NCI-H1417 treated with DMSO at 0.1 percent for 48 hours (cell line): ENCODE measurements around the gene GH1.
"Not testable (repeated sequence)": the region's sequence is repeated elsewhere in the genome, so short reads cannot be mapped to it uniquely, and the experiment has no call there.

Source experiments
- DNase-seq: peaks from one replicate; lab custom pipeline; 2025; lab: John Stamatoyannopoulos, UW

The GH1 gene

GRCh38 chr17:63926164-63926563 lies 7.5 kb upstream of the GH1 start:
- no peak for DNase-seq

- no peak for DNase-seq
These were observed 7.0 kb upstream of the GH1 start for GRCh38 chr17:63925615-63926014.

GRCh38 chr17:63922402-63922801 lies 3.8 kb upstream of the GH1 start:
- DNase-seq, result not testable (repeated sequence)

GRCh38 chr17:63920779-63921178 lies 2.1 kb upstream of the GH1 start:
- not testable (repeated sequence) for DNase-seq

- DNase-seq, result not testable (repeated sequence)
These were observed 1.4 kb upstream of the GH1 start for GRCh38 chr17:63920050-63920449.

GRCh38 chr17:63919311-63919723 lies 678 bp upstream of the GH1 start:
- no peak for DNase-seq

GRCh38 chr17:63918305-63918704 lies 334 bp downstream of the GH1 start:
- DNase-seq, result no peak

- DNase-seq, result no peak
These were observed 993 bp downstream of the GH1 start for GRCh38 chr17:63917646-63918045.

GRCh38 chr17:63917206-63917605 lies 1.4 kb downstream of the GH1 start:
- DNase-seq, result not testable (repeated sequence)

GRCh38 chr17:63916566-63917185 lies 2.0 kb downstream of the GH1 start:
- no peak for DNase-seq

- not testable (repeated sequence) for DNase-seq
These were observed 2.9 kb downstream of the GH1 start for GRCh38 chr17:63915753-63916152.

- no peak for DNase-seq
These were observed 4.2 kb downstream of the GH1 start for GRCh38 chr17:63914471-63914870.

GRCh38 chr17:63911657-63912100 lies 7.0 kb downstream of the GH1 start:
- DNase-seq, result no peak

- DNase-seq, result no peak
These were observed 7.5 kb downstream of the GH1 start, which contains the start of gene CSHL1 for GRCh38 chr17:63911041-63911635. Gene CSHL1, minus strand, starts transcription at chr17:63911258. Its CDS starts 62 bp downstream, at chr17:63911196.

GRCh38 chr17:63910096-63910495 lies 8.5 kb downstream of the GH1 start:
- DNase-seq, result no peak

- DNase-seq, result not testable (repeated sequence)
These were observed 9.1 kb downstream of the GH1 start for GRCh38 chr17:63909586-63909985.

- not testable (repeated sequence) for DNase-seq
These were observed 11.4 kb downstream of the GH1 start for GRCh38 chr17:63907161-63907778.

- not testable (repeated sequence) for DNase-seq
These were observed 13.8 kb downstream of the GH1 start for GRCh38 chr17:63904796-63905195.

- not testable (repeated sequence) for DNase-seq
These were observed 14.8 kb downstream of the GH1 start for GRCh38 chr17:63903787-63904201.

GRCh38 chr17:63901971-63902370 lies 16.7 kb downstream of the GH1 start:
- DNase-seq, result not testable (repeated sequence)

GRCh38 chr17:63898899-63899798 lies 19.5 kb downstream of the GH1 start:
- DNase-seq, result not testable (repeated sequence)
